Measurements from ENCODE around the gene CAMK2A.

GRCh38 chr5:150294551-150295071 lies 5.0 kb upstream of the CAMK2A start:
- TF ChIP-seq CTCF (IDR thresholded peaks at IDR 0.05) (no peak), POLR2A (IDR thresholded peaks at IDR 0.05) (no peak)

Data from testis (tissue), 2 donors.